ENCODE measurements around the gene OTOF. TPM values are rescaled to one million over a fixed set of nuclear protein-coding genes. Genes with fewer than 3 reads are reported as not detected.

OTOF gene
- 0.13 and 0.22 TPM in 2 replicates for polyA plus RNA-seq (2011; rRNA removed)
- polyA plus RNA-seq (2012; cell fraction: cytosol; rRNA removed) = 0.15 and 0.17 TPM in 2 replicates
- 0.24 and 0.34 TPM in 2 replicates for polyA plus RNA-seq (2012; cell fraction: nucleus; rRNA removed)
- polyA plus RNA-seq (2017; fragmentation: RNase III; extraction: RNeasy Plus Mini Kit Qiagen cat#74134 plus additional on column Dnase treatment) = 0.05 to 0.18 TPM (median 0.08 TPM) in 3 replicates
- 0.49 and 0.74 TPM in 2 replicates for polyA minus RNA-seq (2011; rRNA and poly(A)+ RNA removed)

GRCh38 chr2:26477911-26478253 is at the start of gene OTOF:
TSS of gene OTOF (minus strand) at chr2:26478124.
- FAIRE-seq = no peak
- WGBS (ENCODE audit: missing lambda C conversion rate) = 52% methylated on average over 3 of the region's 3 CpGs
- CTCF ChIA-PET = interaction anchor here (0.5 to 2.3 kb wide), 6 partner anchors 8 to 530 kb away, joined by 3 to 15 read pairs (median 4); no protein-coding TSS in a partner anchor

GRCh38 chr2:26526589-26526988 is 48.7 kb upstream of the OTOF start:
- ATAC-seq = no peak
- no peak for DNase-seq (ENCODE audit: low read depth in 1 of 2, low spot score in 1 of 2)
- no peak overlapping the region for H3K27ac ChIP-seq
- whole genome bisulfite sequencing (ENCODE audit: missing lambda C conversion rate) = 7% methylated on average over 2 of the region's 2 CpGs
- CTCF ChIA-PET = interaction anchor here (0.7 to 2.2 kb wide), 5 partner anchors 9 to 185 kb away, joined by 3 to 5 read pairs (median 4); no protein-coding TSS in a partner anchor
- FAIRE-seq = no peak
- H3K4me3 ChIP-seq = no peak overlapping the region
- TF ChIP-seq GATA3 (IDR thresholded peaks at IDR 0.05; ENCODE audit: borderline replicate concordance) = no peak
- TF ChIP-seq RFX5 (IDR thresholded peaks at IDR 0.05) = no peak
- POLR2A ChIA-PET = no interaction called here
- H3K9me3 ChIP-seq = no peaks in the 10 kb centered on the region
- H3K4me1 ChIP-seq = no peaks in the 10 kb centered on the region
- H3K4me2 ChIP-seq = no peak overlapping the region

More at GRCh38 chr2:26477911-26478253, at the start of gene OTOF:
- Histone ChIP-seq H3K27ac (no peak within 1 kb of the TSS; a peak in 1 of 6 replicates), H3K4me2 (no peak within 1 kb of the TSS), H3K4me3 (no peak within 1 kb of the TSS), H3K4me1 (peaks cover 4% of the 10 kb centered on the region; the same call in 1 of the 3 replicates), H3K9me3 (no peaks in the 10 kb centered on the region)
- ATAC-seq (peak; percentile 17 to 70; a peak in 3 of 6 replicates), DNase-seq (ENCODE audit: low read depth in 1 of 2, low spot score in 1 of 2) (peak; percentile 14 to 44)
- POLR2A ChIA-PET = no interaction called here
- TF ChIP-seq HMGXB4 (CRISPR knock-in tag; IDR thresholded peaks at IDR 0.05; ENCODE audit: borderline replicate concordance) (no peak), ZSCAN20 (CRISPR knock-in tag; IDR thresholded peaks at IDR 0.05) (no peak), CHD2 (IDR thresholded peaks at IDR 0.05; ENCODE audit: low read length, partially characterized antibody) (no peak), ZNF302 (CRISPR knock-in tag; IDR thresholded peaks at IDR 0.05) (no peak), E2F6 (IDR thresholded peaks at IDR 0.05; ENCODE audit: borderline replicate concordance, low read depth) (no peak), FOSB (CRISPR knock-in tag; IDR thresholded peaks at IDR 0.05) (no peak), NR3C1 (IDR thresholded peaks at IDR 0.05) (no peak), RNF2 (IDR thresholded peaks at IDR 0.05; ENCODE audit: borderline replicate concordance, low read depth) (no peak), RFX5 (IDR thresholded peaks at IDR 0.05) (no peak), POLR2AphosphoS2 (conservative IDR thresholded peaks at IDR 0.05; ENCODE audit: low read length) (no peak), TFCP2L1 (CRISPR knock-in tag; IDR thresholded peaks at IDR 0.05) (no peak)

- Histone ChIP-seq H3K27ac (no peak overlapping the region), H3K9me3 (no peaks in the 10 kb centered on the region), H3K4me1 (no peaks in the 10 kb centered on the region), H3K4me2 (no peak overlapping the region), H3K4me3 (no peak overlapping the region)
- POLR2A ChIA-PET = no interaction called here
- ATAC-seq (no peak), FAIRE-seq (no peak), DNase-seq (ENCODE audit: low read depth in 1 of 2, low spot score in 1 of 2) (no peak)
- WGBS (ENCODE audit: missing lambda C conversion rate) = 63% methylated on average over 1 of the region's 1 CpG
- CTCF ChIA-PET = interaction anchor here (0.7 to 3.7 kb wide), 4 partner anchors 11 to 185 kb away, joined by 3 to 11 read pairs (median 4); no protein-coding TSS in a partner anchor
- TF ChIP-seq NPAS2 (CRISPR knock-in tag; IDR thresholded peaks at IDR 0.05; ENCODE audit: borderline replicate concordance) (no peak), BCL3 (IDR thresholded peaks at IDR 0.05) (no peak), PBX3 (IDR thresholded peaks at IDR 0.05) (no peak), EHMT2 (IDR thresholded peaks at IDR 0.05; ENCODE audit: low read depth) (no peak), ZC3H11A (IDR thresholded peaks at IDR 0.05) (no peak), KDM5A (IDR thresholded peaks at IDR 0.05) (no peak)
Observed at GRCh38 chr2:26526105-26526504, 48.2 kb upstream of the OTOF start.

All from A549 (cell line).